ENCODE data around the gene ZYG11A.
"Not testable (repeated sequence)": the region's sequence is repeated elsewhere in the genome, so short reads cannot be mapped to it uniquely, and the experiment has no call there.

Gene ZYG11A

DNA sequence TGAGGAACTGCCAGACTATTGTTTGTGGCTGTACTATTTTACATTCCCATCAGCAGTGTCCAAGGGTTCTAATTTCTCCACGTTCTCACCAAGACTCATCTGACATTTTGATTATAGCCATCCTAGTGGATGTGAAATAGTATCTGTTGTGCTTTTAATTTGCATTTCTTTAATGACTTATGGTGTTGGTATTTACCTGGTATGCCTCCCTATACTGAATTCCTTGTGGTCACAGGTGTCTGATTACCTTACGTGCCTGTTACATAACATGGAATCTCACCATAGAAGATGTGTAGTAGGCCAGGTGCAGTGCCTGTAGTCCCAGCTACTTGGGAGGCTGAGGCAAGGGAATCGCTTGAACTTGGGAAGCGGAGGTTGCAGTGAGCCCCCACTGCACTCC is 13.5 kb downstream of the ZYG11A start:
- DNase-seq (ENCODE audit: low spot score) = no peak
- TF ChIP-seq, protein P1, sequence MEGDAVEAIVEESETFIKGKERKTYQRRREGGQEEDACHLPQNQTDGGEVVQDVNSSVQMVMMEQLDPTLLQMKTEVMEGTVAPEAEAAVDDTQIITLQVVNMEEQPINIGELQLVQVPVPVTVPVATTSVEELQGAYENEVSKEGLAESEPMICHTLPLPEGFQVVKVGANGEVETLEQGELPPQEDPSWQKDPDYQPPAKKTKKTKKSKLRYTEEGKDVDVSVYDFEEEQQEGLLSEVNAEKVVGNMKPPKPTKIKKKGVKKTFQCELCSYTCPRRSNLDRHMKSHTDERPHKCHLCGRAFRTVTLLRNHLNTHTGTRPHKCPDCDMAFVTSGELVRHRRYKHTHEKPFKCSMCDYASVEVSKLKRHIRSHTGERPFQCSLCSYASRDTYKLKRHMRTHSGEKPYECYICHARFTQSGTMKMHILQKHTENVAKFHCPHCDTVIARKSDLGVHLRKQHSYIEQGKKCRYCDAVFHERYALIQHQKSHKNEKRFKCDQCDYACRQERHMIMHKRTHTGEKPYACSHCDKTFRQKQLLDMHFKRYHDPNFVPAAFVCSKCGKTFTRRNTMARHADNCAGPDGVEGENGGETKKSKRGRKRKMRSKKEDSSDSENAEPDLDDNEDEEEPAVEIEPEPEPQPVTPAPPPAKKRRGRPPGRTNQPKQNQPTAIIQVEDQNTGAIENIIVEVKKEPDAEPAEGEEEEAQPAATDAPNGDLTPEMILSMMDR (IDR thresholded peaks at IDR 0.05) = no peak
- Histone ChIP-seq H3K27ac (no peak overlapping the region), H3K4me3 (no peak overlapping the region)

DNA sequence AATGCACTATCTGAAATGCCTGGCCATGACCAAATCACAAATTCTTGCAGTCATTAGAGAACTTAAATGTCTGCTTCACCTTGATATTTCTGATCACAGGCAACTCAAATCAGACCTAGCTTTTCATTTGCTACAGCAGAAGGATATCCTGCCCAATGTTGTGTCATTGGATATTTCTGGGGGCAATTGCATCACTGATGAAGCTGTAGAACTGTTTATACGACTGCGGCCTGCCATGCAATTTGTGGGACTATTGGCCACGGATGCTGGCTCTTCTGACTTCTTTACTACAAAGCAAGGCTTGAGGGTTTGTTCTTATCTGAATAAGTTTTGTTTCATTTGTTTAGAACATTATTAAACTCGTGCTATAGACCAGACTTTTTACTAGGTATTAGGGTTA is 14.9 kb downstream of the ZYG11A start:
- DNase-seq (ENCODE audit: low spot score) = no peak
- no peak overlapping the region for H3K27ac ChIP-seq
- H3K4me3 ChIP-seq = no peak overlapping the region
- TF ChIP-seq, protein P1 (IDR thresholded peaks at IDR 0.05) = no peak

DNA sequence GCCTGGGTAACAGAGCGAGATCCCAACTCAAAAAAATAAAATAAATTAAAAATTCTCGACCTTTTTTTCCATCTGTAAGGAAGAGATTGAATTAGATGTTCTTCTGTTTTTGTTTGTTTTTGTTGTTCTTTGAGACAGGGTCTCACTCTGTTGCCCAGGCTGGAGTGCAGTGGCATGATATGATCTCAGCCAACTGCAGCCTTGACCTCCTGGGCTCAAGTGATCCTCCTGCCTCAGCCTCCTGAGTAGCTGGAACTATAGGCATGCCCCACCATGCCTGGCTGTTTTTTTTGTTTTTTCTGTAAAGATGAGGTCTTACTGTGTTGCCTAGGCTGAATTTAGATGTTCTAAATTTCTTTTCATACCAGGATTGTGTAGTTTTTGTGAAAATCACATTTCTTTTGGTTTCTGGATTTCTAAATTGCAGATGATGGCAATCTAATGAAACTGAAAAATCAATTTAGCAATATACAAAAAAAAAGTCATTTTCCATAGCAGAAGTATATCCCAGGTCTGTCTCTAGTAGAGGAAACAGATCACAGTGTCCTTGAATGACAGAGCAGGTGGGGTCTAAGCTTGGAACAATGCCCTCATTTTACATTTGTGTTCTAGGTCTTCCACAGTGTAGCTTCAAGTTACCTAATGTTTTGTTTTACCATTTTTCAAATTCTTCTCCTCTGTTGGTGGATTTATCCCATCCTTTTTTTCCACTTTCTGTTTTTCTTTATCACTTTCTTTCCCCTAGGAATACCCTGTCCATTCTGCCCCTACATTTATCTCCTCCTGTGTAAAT is 20.3 kb downstream of the ZYG11A start:
- H3K4me3 ChIP-seq = no peak overlapping the region
- no peak for DNase-seq (ENCODE audit: low spot score)
- TF ChIP-seq, protein P1 (IDR thresholded peaks at IDR 0.05) = no peak
- H3K27ac ChIP-seq = no peak overlapping the region

DNA sequence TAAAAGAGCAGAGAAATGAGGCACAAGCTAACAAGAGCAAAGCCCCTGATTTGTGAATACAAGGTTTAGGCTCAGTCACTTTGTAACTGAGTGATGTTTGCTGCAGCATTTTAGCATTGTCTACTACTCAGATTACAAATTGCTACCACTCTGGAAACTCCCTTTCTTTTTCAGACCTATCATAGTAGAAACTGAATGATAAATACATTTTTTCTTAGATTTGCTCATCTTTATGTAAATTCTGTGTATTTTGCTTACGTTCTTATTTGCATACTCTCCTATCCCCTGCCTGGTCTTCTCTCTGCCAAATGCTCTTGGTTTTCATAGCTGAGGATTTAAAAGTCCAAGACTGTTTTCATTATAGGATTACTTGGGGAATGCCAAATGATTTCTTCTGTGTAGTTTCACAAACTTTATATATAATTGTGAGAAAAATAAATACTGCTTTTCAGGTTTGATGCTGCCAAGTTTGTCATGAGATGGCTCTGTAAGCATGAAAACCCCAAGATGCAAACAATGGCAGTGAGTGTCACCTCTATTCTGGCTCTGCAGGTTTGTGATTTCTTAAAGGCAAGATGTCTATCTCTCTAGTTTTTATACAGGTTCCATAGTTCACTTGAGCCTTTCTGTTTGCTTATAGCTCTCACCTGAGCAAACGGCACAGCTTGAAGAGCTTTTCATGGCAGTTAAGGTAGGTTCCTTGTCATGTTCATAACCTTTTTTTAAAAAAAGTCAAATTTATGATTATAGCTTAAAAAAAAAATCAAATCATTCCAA is 24.7 kb downstream of the ZYG11A start:
- Histone ChIP-seq H3K4me3 (no peak overlapping the region), H3K27ac (no peak overlapping the region)
- DNase-seq (ENCODE audit: low spot score) = no peak
- TF ChIP-seq, protein P1 (IDR thresholded peaks at IDR 0.05) = no peak

DNA sequence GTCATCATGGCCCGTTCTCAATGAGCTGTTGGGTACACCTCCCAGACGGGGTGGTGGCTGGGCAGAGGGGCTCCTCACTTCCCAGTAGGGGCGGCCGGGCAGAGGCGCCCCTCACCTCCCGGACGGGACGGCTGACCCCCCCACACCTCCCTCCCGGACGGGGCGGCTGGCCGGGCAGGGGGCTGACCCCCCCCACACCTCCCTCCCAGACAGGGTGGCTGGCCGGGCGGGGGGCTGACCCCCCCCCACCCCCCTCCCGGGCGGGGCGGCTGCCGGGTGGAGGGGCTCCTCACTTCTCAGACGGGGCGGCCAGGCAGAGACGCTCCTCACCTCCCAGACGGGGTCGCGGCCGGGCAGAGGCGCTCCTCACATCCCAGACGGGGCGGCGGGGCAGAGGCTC is 27.2 kb downstream of the ZYG11A start:
- DNase-seq (ENCODE audit: low spot score); H3K27ac ChIP-seq; H3K4me3 ChIP-seq: not testable (repeated sequence)

DNA sequence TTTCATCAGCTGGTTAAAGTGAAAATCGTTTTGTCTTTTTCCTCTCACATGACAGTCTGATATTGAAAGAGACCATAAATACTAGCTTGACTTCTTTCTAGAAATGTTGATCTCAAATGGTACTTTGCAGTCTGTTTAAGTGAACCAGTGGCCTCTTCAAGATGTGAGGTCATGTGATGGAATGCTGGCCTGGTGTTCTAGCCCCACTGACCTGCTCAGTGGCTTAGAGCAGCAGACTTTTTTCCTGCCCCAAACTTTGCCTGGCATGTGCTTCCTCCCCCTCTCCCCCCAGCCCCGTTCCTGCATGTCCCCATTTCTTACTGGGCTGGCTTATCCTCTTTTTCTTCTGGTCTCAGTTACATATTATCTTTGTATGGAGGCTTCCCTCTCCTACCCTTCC is 34.3 kb downstream of the ZYG11A start:
- DNase-seq (ENCODE audit: low spot score) = no peak
- no peak overlapping the region for H3K4me3 ChIP-seq
- TF ChIP-seq, protein P1 (IDR thresholded peaks at IDR 0.05) = no peak

DNA sequence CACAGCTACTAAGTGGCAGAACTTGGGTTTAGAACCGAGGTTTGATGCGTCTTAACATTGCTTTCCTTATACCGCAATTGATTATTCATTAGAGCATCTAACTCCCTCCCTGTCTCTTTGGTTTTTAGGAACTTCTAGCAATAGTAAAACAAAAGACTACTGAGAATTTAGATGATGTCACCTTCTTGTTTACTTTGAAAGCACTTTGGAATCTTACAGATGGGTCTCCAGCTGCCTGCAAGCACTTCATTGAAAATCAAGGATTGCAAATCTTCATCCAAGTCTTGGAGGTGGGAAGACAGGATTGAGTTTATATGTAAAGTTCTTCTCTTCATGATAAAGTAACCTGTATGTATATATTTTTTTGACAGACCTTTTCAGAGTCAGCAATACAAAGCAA is 35.0 kb downstream of the ZYG11A start:
- DNase-seq (ENCODE audit: low spot score) = no peak
- Histone ChIP-seq H3K4me3 (no peak overlapping the region), H3K27ac (no peak overlapping the region)
- TF ChIP-seq, protein P1 (IDR thresholded peaks at IDR 0.05) = no peak

More for the DNA sequence above, 34.3 kb downstream of the ZYG11A start:
- no peak overlapping the region for H3K27ac ChIP-seq

Data from coronary artery (tissue), 2 donors.